ENCODE results near the gene WDR38.
A peak's percentile ranks its signal among the peaks of the same experiment; 100 is the strongest.

Gene WDR38

DNA sequence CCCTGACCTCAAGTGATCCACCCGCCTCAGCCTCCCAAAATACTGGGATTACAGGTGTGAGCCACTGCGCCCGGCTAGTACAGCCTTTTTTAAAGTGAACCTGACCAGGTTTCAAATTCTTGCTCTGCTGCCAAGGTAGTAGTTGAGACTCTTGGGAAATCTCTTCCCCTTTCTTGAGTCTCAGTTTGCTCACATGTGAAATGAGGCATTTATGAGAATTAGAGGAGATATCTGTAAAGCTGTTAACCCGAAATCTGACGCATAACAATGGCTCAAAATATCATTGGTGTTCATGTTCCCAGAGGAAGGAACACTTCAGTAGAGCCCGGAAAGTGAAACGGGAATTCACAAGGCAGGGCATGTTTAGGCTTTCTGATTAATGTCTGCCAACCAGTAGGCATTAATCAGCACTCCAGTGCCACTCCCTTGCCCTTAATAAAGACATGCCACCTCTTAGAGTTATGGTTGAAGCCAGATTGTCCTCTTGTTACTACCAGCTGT lies 10.2 kb downstream of the WDR38 start:
- TF ChIP-seq, protein P1, sequence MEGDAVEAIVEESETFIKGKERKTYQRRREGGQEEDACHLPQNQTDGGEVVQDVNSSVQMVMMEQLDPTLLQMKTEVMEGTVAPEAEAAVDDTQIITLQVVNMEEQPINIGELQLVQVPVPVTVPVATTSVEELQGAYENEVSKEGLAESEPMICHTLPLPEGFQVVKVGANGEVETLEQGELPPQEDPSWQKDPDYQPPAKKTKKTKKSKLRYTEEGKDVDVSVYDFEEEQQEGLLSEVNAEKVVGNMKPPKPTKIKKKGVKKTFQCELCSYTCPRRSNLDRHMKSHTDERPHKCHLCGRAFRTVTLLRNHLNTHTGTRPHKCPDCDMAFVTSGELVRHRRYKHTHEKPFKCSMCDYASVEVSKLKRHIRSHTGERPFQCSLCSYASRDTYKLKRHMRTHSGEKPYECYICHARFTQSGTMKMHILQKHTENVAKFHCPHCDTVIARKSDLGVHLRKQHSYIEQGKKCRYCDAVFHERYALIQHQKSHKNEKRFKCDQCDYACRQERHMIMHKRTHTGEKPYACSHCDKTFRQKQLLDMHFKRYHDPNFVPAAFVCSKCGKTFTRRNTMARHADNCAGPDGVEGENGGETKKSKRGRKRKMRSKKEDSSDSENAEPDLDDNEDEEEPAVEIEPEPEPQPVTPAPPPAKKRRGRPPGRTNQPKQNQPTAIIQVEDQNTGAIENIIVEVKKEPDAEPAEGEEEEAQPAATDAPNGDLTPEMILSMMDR (IDR thresholded peaks at IDR 0.05; ENCODE audit: extremely low read depth, insufficient read depth, missing control alignments): no peak
- DNase-seq (ENCODE audit: low spot score): no peak
- in situ Hi-C loops (cut with MboI; ENCODE audit: low pct_unique_long_range_greater_than_20kb, low sequenced_read_pairs, unreplicated experiment): no loop called here

DNA sequence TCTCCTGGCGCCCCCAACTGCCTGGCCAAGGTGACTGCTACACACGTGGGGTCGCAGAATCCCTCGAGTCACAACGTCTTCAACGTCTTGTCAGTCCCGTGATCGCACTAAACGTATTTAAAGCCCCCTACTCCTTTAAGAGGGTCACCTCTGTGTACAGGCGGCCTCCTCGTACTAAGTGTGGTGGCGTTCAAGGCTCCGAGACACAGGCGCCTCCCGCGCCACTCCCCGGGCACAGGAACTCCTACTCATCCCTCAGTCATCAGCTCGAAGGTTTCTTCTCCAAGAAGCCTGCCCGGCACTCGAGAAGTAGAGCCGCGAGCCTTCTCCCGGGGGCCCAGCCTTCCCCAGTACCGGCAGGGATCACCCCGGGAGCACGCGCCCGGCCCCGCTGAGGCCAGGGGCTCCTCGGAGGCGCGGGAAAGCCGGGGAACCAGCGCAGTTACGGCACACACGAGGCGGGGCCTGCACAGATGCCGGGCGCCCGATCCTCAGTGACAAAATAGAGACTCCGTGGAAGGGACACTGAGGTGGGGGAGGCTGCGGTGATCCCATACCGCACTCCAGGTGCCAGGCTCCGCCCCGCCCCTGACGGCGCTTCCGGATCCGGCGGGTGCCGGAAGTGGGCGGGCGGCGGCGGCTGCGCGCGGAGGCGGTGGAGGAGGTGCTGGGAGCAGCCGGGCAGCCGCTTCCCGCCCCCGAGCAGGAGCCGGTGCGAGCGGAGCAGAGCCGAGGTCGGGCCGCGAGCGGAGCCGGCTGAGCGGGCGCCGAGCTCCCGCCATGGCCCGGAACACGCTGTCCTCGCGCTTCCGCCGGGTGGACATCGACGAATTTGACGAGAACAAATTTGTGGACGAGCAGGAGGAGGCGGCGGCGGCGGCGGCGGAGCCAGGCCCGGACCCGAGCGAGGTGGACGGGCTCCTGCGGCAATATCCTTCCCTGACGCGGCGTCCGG lies 15.5 kb downstream of the WDR38 start:
- TF ChIP-seq, protein P1 (IDR thresholded peaks at IDR 0.05; ENCODE audit: extremely low read depth, insufficient read depth, missing control alignments): peak; percentile 52
- DNase-seq (ENCODE audit: low spot score): peak; percentile 97
- in situ Hi-C loops (cut with MboI; ENCODE audit: low pct_unique_long_range_greater_than_20kb, low sequenced_read_pairs, unreplicated experiment): no loop called here

DNA sequence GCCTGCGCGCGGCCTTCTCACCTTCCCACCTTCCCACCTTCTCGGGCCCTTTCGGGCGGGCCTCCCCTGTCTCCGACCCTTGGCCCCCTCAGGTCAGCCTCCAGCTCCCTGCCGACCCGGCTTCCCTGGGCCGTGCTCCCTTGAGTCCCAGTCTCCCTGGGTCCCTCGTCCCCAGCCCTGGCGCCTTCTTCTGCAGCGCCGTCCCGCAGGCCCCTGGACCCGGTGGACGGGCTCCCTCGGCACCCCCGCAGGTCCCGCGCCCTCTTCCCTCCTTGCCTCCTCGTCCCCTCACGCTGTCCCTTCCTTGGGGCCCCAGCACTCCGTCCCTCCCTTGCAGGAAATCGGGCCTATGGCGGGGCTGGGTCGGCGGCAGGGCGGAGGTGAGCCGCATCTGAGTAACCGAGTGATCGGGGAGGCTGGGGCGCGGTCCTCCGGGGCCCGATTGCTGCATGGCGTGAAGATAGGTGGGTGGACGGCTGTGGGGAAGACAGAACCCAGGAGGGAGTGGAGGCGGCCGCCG lies 16.3 kb downstream of the WDR38 start:
- in situ Hi-C loops (cut with MboI; ENCODE audit: low pct_unique_long_range_greater_than_20kb, low sequenced_read_pairs, unreplicated experiment): no loop called here

DNA sequence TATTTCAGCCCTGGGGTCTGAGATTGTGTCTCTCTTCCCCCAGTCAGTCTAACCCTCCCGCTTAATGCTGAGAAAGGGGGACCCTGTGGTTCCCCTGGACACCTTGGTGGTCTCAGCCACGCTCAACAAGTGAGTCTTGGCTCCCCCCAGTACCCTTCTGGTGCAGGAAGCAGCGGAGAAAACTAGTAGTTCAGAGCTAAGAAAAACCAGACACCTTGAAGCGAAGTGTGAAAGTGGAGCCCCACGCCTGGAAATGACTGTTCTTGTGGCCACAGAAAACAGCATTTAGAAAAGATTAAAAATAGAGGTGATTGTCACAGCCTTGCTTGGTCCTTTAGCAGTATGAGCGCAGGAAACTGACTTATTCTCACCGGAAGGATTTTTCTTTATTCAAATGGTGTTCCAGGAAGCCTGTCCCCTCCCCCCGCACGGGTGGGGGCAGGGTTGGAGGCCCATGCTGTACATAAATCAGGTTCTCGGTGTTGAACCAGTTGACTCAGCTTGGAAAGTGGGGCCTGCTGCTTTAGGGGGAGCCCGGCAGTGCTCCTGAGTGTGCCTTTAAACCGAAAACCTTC lies 16.8 kb downstream of the WDR38 start:
- DNase-seq (ENCODE audit: low spot score): peak; percentile 83
- TF ChIP-seq, protein P1 (IDR thresholded peaks at IDR 0.05; ENCODE audit: extremely low read depth, insufficient read depth, missing control alignments): no peak
- in situ Hi-C loops (cut with MboI; ENCODE audit: low pct_unique_long_range_greater_than_20kb, low sequenced_read_pairs, unreplicated experiment): no loop called here

More for the DNA sequence above, 16.3 kb downstream of the WDR38 start:
- DNase-seq (ENCODE audit: low spot score): no peak
- TF ChIP-seq, protein P1 (IDR thresholded peaks at IDR 0.05; ENCODE audit: extremely low read depth, insufficient read depth, missing control alignments): no peak

DNA sequence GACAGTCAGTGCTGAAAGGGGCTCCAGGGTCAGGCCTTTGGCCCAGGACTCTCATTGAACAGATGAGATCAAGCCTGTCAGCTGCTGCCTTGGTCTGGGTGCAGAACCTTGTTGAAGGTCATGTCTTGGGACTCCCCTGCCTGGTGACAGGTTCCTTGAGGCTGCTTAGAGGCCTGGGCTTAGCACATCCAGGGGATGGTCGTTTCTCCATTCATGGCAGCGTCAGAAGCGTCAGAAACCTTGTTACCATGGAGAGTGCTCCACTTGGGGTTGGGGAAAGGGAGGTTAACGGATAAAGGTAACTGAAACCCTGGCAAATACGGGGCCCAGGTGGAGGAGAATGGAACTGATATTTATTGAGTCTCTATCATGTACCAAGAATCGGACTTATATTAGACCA lies 17.5 kb downstream of the WDR38 start:
- TF ChIP-seq, protein P1 (IDR thresholded peaks at IDR 0.05; ENCODE audit: extremely low read depth, insufficient read depth, missing control alignments): no peak
- DNase-seq (ENCODE audit: low spot score): no peak
- in situ Hi-C loops (cut with MboI; ENCODE audit: low pct_unique_long_range_greater_than_20kb, low sequenced_read_pairs, unreplicated experiment): no loop called here

DNA sequence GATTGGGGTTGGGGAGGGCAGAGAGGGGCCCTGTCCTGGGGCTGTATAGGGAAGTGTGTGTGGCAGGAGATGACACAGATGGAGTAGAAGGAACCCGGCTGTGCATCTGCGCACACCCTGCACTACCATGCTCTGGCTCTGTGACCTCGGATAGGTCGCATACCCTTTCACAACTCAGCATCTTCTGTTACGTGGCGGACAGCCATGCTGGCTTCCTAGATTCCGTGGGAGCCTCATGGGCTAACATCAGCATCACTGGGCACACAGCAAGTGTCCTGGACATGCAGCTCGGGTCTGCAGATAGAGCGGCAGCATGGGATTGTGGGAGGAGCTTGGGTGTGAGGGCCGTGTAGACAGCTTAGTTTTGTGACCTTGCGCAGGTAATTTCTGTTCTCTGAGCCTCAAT lies 17.9 kb downstream of the WDR38 start:
- DNase-seq (ENCODE audit: low spot score): no peak
- TF ChIP-seq, protein P1 (IDR thresholded peaks at IDR 0.05; ENCODE audit: extremely low read depth, insufficient read depth, missing control alignments): no peak
- in situ Hi-C loops (cut with MboI; ENCODE audit: low pct_unique_long_range_greater_than_20kb, low sequenced_read_pairs, unreplicated experiment): no loop called here
